Left ventricle myocardium superior (tissue), 1 donor: Measurements from ENCODE around the gene SUSD3. TPM values are rescaled to one million over a fixed set of nuclear protein-coding genes. Genes with fewer than 3 reads are reported as not detected.

ENCODE experiments used
- ATAC-seq: fragments of 200-7000 bp; cut with Tn5 transposase; one replicate; pipeline ENCODE4 v1.9.1; 2020; ENCODE audit warnings: mild to moderate bottlenecking, moderate library complexity
- DNase-seq: peaks from one replicate; pipeline ENCODE4 v3.0.0-alpha.2; 2020
- intact Hi-C: fragments of 100-400 bp; cut with micrococcal nuclease; formaldehyde crosslinking; loops from one replicate; pipeline ENCODE4 v1.11.0; 2022
- total RNA-seq: library from RNA; stranded (reverse); fragmentation: NEBNext Ultra II Directional; extraction: Animal tissue kit (Norgen Biotek cat#: 25700); gene quantifications from one replicate; pipeline ENCODE4 v1.2.1, GENCODE V29; 2021
- donor health status: DM: no; HTN: yes; CAD: no; lungs with severe emphysema.

SUSD3 gene
- total RNA-seq, 1 donor from 2014 or later = 0.87 TPM

GRCh38 chr9:93048566-93049448 lies 9.7 kb upstream of the SUSD3 start:
- ATAC-seq (no peak), DNase-seq (peak; percentile 10)
- intact Hi-C loops = no loop called here

GRCh38 chr9:93049491-93049890 lies 9.0 kb upstream of the SUSD3 start:
- DNase-seq = no peak
- no peak for ATAC-seq
- intact Hi-C loops = no loop called here

GRCh38 chr9:93050231-93050630 lies 8.3 kb upstream of the SUSD3 start:
- DNase-seq = no peak
- intact Hi-C loops = no loop called here
- no peak for ATAC-seq

- ATAC-seq (peak; percentile 85), DNase-seq (peak; percentile 55)
- intact Hi-C loops = no loop called here
Measured at GRCh38 chr9:93051680-93052089, 6.8 kb upstream of the SUSD3 start.

GRCh38 chr9:93052791-93053540 lies 5.5 kb upstream of the SUSD3 start:
- no peak for DNase-seq
- intact Hi-C loops = no loop called here

GRCh38 chr9:93053781-93054331 lies 4.6 kb upstream of the SUSD3 start:
- DNase-seq (no peak), ATAC-seq (no peak)
- intact Hi-C loops = no loop called here

More at GRCh38 chr9:93052791-93053540, 5.5 kb upstream of the SUSD3 start:
- no peak for ATAC-seq

- DNase-seq (peak; percentile 20), ATAC-seq (peak; percentile 51)
Measured at GRCh38 chr9:93054758-93055704, 3.5 kb upstream of the SUSD3 start.

GRCh38 chr9:93057042-93057702 lies 1.3 kb upstream of the SUSD3 start:
- DNase-seq (peak; percentile 25), ATAC-seq (no peak)
- intact Hi-C loops = no loop called here

More at GRCh38 chr9:93054758-93055704, 3.5 kb upstream of the SUSD3 start:
- intact Hi-C loops = no loop called here

GRCh38 chr9:93057703-93058354 lies 672 bp upstream of the SUSD3 start:
- ATAC-seq (no peak), DNase-seq (peak; percentile 19)
- intact Hi-C loops = no loop called here

- intact Hi-C loops = no loop called here
- ATAC-seq (peak; percentile 29), DNase-seq (peak; percentile 35)
Measured at GRCh38 chr9:93059011-93059714, 662 bp downstream of the SUSD3 start.

GRCh38 chr9:93059715-93060578 lies 1.4 kb downstream of the SUSD3 start:
- DNase-seq (peak; percentile 12), ATAC-seq (no peak)
- intact Hi-C loops = no loop called here

- no peak for ATAC-seq
Measured at GRCh38 chr9:93060746-93061259, 2.3 kb downstream of the SUSD3 start.

GRCh38 chr9:93061260-93061751 lies 2.8 kb downstream of the SUSD3 start:
- DNase-seq = peak; percentile 19
- no peak for ATAC-seq
- intact Hi-C loops = no loop called here

More at GRCh38 chr9:93060746-93061259, 2.3 kb downstream of the SUSD3 start:
- intact Hi-C loops = no loop called here
- DNase-seq = peak; percentile 4

- no peak for ATAC-seq
- DNase-seq = peak; percentile 18
- intact Hi-C loops = no loop called here
Measured at GRCh38 chr9:93061791-93062763, 3.6 kb downstream of the SUSD3 start.
